Fibroblast of lung (primary cell): ENCODE measurements around the gene C8B. TPM values are rescaled to one million over a fixed set of nuclear protein-coding genes. Genes with fewer than 3 reads are reported as not detected.

ENCODE experiments used
- DNase-seq, 2 donors: peaks; one replicate each; pipeline versions ENCODE4 v3.0.0 to v3.0.0-alpha.2; 2010; ENCODE audit warnings: low read depth in 2 of 2
- H2AFZ ChIP-seq: 2 replicates; pipeline ENCODE4 v1.5.1; 2012; ENCODE audit warnings: low read length, control low read depth, inconsistent platforms
- H3K27ac ChIP-seq: 2 replicates; pipeline ENCODE4 v1.5.1; 2011; ENCODE audit warnings: low read length, control low read depth; ENCODE audit not compliant: insufficient read depth
- H3K27me3 ChIP-seq: 2 replicates; pipeline ENCODE4 v1.5.1; 2011; ENCODE audit warnings: mild to moderate bottlenecking, low read length; ENCODE audit not compliant: control insufficient read depth, insufficient read depth
- H3K36me3 ChIP-seq: 2 replicates; pipeline ENCODE4 v1.5.1; 2011; ENCODE audit warnings: low read length; ENCODE audit not compliant: control insufficient read depth, insufficient read depth
- H3K4me1 ChIP-seq: 2 replicates; pipeline ENCODE4 v1.5.1; 2011; ENCODE audit warnings: low read length; ENCODE audit not compliant: control insufficient read depth, insufficient read depth; ENCODE audit errors: extremely low read depth
- H3K4me2 ChIP-seq: 2 replicates; pipeline ENCODE4 v1.5.1; 2011; ENCODE audit warnings: low read length, control low read depth; ENCODE audit not compliant: insufficient read depth; ENCODE audit errors: extremely low read depth
- H3K4me3 ChIP-seq, 4 experiments: fragments of 200-600 bp in 1 of 4; sonication (generic) in 1 of 4; replicated peaks in 1 of 4; 2 replicates each; pipeline ENCODE4 v1.5.1; 2011 to 2016; ENCODE audit warnings: low read length in 4 of 4, low read depth in 3 of 4, mild to moderate bottlenecking in 3 of 4, control low read depth in 2 of 4, inconsistent platforms in 1 of 4, mixed read lengths in 1 of 4; ENCODE audit not compliant: insufficient read depth in 1 of 4; ENCODE audit errors: control extremely low read depth in 1 of 4
- H3K79me2 ChIP-seq: 2 replicates; pipeline ENCODE4 v1.5.1; 2012; ENCODE audit warnings: mild to moderate bottlenecking, low read length, inconsistent platforms; ENCODE audit not compliant: control insufficient read depth, insufficient read depth
- H3K9ac ChIP-seq: 2 replicates; pipeline ENCODE4 v1.5.1; 2011; ENCODE audit warnings: mild to moderate bottlenecking, low read length, control low read depth; ENCODE audit not compliant: insufficient read depth
- H3K9me3 ChIP-seq: 2 replicates; pipeline ENCODE4 v1.5.1; 2012; ENCODE audit warnings: low read depth, low read length; ENCODE audit not compliant: control insufficient read depth, insufficient read depth
- H4K20me1 ChIP-seq: 2 replicates; pipeline ENCODE4 v1.5.1; 2011; ENCODE audit warnings: low read length; ENCODE audit not compliant: control insufficient read depth, insufficient read depth; ENCODE audit errors: extremely low read depth
- EZH2 ChIP-seq: IDR thresholded peaks from 2 replicates; pipeline ENCODE4 v1.5.1; 2012; ENCODE audit warnings: low read length, control low read depth, mild to moderate bottlenecking; ENCODE audit errors: missing control alignments
- polyA plus RNA-seq, 2 donors: library from polyadenylated mRNA; depleted of rRNA in 1 of 2; stranded (reverse) in 1 of 2; unstranded in 1 of 2; fragments of >200 nt; gene quantifications; 2 replicates each; pipeline ENCODE4 v1.2.1, GENCODE V29; 2011 to 2012; ENCODE audit warnings: missing spikeins in 1 of 2
- total RNA-seq: library from RNA; depleted of rRNA; stranded (reverse); fragments of >200 nt; gene quantifications from 2 replicates; pipeline ENCODE4 v1.2.1, GENCODE V29; 2014
- TF ChIP-seq, protein P1 (sequence below), 2 donors: IDR thresholded peaks in 1 of 2; conservative IDR thresholded peaks in 1 of 2; 1 replicate in 1 of 2; 2 replicates in 1 of 2; pipeline ENCODE4 v1.5.1; 2011 to 2012; ENCODE audit warnings: low read length in 2 of 2, control low read depth in 1 of 2, inconsistent platforms in 1 of 2, low read depth in 1 of 2, mild to moderate bottlenecking in 1 of 2

C8B gene
- total and polyA plus RNA-seq, 2 donors (not counting 1 experiment from before 2014, with no cell fraction given), result not detected

DNA sequence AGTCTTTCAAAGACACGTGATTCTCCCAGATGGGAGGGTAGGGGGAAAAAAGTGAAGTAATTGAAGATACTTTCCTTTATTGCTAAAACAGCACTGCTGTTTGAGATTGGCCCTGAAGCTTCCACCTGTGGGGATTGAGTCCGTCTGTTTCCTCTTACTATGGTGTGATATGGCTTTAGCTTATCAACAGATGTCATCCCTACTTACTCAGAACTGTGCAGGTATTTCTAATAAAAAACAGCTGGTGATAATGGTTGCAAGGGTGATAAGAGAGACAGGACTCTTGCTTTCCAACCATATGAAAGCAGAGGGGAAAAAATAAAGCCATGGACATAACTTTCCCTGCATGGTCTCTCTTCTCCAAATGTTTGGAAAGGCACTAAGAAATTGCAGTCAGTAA lies 41.7 kb upstream of the C8B start:
- Histone ChIP-seq H3K4me3 (no peak overlapping the region), H4K20me1 (no peaks in the 10 kb centered on the region), H3K27me3 (no peaks in the 10 kb centered on the region), H3K9ac (no peak overlapping the region), H3K27ac (no peak overlapping the region), H3K36me3 (no peaks in the 10 kb centered on the region), H3K9me3 (no peaks in the 10 kb centered on the region), H3K4me2 (no peak overlapping the region), H3K4me1 (no peaks in the 10 kb centered on the region), H2AFZ (no peak overlapping the region), H3K79me2 (no peaks in the 10 kb centered on the region)
- DNase-seq, result no peak
- TF ChIP-seq, protein P1, sequence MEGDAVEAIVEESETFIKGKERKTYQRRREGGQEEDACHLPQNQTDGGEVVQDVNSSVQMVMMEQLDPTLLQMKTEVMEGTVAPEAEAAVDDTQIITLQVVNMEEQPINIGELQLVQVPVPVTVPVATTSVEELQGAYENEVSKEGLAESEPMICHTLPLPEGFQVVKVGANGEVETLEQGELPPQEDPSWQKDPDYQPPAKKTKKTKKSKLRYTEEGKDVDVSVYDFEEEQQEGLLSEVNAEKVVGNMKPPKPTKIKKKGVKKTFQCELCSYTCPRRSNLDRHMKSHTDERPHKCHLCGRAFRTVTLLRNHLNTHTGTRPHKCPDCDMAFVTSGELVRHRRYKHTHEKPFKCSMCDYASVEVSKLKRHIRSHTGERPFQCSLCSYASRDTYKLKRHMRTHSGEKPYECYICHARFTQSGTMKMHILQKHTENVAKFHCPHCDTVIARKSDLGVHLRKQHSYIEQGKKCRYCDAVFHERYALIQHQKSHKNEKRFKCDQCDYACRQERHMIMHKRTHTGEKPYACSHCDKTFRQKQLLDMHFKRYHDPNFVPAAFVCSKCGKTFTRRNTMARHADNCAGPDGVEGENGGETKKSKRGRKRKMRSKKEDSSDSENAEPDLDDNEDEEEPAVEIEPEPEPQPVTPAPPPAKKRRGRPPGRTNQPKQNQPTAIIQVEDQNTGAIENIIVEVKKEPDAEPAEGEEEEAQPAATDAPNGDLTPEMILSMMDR (conservative IDR thresholded peaks at IDR 0.05 in 1 of 2, IDR thresholded peaks at IDR 0.05 in 1 of 2; ENCODE audit: low read depth in 1 of 2, low read length in 2 of 2), result no peak
- no peak for TF ChIP-seq EZH2

DNA sequence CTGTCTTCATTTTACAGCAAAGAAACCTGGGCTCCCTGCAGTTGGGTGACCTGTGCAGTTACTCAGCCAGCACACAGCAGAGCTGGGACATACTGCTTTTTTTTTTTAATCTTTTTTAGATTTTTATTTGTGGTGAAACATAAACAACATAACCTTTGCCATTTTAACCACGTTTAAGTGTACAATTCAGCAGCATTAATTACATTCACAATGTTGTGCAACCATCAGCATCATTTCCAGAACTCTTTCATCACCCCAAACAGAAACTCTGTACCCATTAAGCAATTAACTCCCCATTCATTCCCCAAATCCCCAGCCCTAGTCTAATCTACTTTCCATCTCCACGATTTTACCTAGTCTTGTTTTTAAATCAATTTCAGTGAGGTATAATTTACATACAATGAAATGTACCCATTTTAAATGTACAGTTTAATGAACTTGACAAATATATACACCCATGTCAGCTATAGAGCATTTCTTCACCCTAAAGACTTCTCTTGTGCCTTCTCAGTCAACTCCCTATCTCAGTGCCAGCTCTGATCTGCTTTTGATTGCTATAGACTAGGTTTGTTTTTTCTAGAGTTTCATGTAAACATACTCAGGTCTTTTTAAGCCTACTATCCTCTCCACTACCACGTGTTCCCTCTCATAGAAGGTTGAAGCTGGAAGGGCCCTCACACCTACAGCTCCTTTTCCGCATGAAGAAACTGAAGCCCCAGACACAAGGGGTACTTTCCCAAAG lies 37.8 kb upstream of the C8B start:
- Histone ChIP-seq H3K79me2 (no peaks in the 10 kb centered on the region), H3K4me2 (no peak overlapping the region), H3K27me3 (no peaks in the 10 kb centered on the region), H3K9ac (no peak overlapping the region), H3K4me3 (no peak overlapping the region), H2AFZ (no peak overlapping the region), H3K4me1 (no peaks in the 10 kb centered on the region), H4K20me1 (no peaks in the 10 kb centered on the region), H3K9me3 (no peaks in the 10 kb centered on the region), H3K36me3 (no peaks in the 10 kb centered on the region), H3K27ac (no peak overlapping the region)
- no peak for DNase-seq
- TF ChIP-seq, protein P1 (conservative IDR thresholded peaks at IDR 0.05 in 1 of 2, IDR thresholded peaks at IDR 0.05 in 1 of 2; ENCODE audit: low read depth in 1 of 2, low read length in 2 of 2), result no peak
- TF ChIP-seq EZH2, result no peak

DNA sequence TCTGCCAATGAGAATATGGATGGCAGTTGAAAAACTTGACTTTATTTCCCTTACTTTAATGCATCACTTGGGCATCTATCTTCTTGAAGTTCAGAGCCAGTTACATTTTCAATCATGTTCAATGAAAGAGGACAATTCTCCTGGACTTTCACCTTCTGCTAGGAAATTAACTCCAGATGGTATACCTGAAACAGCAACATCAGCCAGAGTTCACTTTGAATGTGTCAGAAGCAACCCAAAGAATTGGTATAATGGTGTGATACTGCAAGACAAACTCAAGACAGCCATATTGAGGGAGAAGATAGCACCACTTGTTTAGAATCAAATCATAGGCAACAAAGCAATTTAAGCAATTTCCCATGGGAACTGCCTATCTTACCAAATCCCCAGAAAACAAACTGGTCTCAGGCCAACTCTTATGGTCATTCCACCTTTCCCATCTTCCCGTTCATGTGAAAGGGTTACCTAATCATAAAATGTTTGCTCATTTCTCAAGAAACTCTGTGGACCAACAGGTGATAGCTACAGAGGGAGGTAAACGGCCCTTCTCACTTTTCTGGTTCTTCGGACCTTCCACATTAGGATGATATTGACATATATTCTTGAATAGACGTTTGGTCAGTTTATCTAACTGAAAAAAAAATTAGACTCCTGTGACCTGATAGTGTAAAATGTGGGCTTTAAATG lies 29.7 kb upstream of the C8B start:
- H2AFZ ChIP-seq, result no peak overlapping the region
- no peaks in the 10 kb centered on the region for H3K4me1 ChIP-seq

More for the DNA sequence above, 29.7 kb upstream of the C8B start:
- Histone ChIP-seq H3K9ac (no peak overlapping the region), H3K79me2 (no peaks in the 10 kb centered on the region), H4K20me1 (no peaks in the 10 kb centered on the region), H3K4me2 (no peak overlapping the region), H3K27ac (no peak overlapping the region), H3K9me3 (no peaks in the 10 kb centered on the region), H3K27me3 (no peaks in the 10 kb centered on the region), H3K36me3 (no peaks in the 10 kb centered on the region), H3K4me3 (no peak overlapping the region)
- DNase-seq, result no peak
- TF ChIP-seq, protein P1 (conservative IDR thresholded peaks at IDR 0.05 in 1 of 2, IDR thresholded peaks at IDR 0.05 in 1 of 2; ENCODE audit: low read depth in 1 of 2, low read length in 2 of 2), result no peak
- TF ChIP-seq EZH2, result no peak
